ENCODE measurements around the gene ALKBH8. TPM values are rescaled to one million over a fixed set of nuclear protein-coding genes. Genes with fewer than 3 reads are reported as not detected.

ALKBH8 gene
- polyA plus RNA-seq, 2 of the 4 experiments (the other 2 are of a cell fraction): 6.5 to 10.8 TPM

DNA sequence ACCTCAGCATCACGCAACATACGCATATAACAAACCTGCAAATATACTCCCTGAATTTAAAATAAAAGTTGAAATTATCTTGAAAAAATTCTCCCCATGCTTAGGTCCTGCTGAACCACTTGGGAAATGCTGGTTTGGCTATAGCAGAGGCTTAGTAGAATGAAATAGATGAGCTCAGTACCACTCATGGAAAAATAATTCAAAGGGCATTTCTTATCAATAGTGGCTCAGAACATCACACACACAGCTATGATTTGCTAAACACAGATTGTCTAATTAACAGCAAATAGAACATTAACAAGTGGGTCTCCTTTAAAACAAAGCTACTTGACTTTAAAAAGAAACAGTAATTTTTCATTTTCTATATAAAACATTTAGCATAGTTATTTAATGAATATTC lies 46.9 kb upstream of the ALKBH8 start:
- TF ChIP-seq CHD4 (IDR thresholded peaks at IDR 0.05; ENCODE audit: borderline replicate concordance) (no peak), KDM1A (IDR thresholded peaks at IDR 0.05; ENCODE audit: low read depth) (no peak), ZNF302 (CRISPR knock-in tag; IDR thresholded peaks at IDR 0.05) (no peak), RARB (CRISPR knock-in tag; IDR thresholded peaks at IDR 0.05) (no peak), HOXB5 (CRISPR knock-in tag; IDR thresholded peaks at IDR 0.05) (no peak), JUNB (IDR thresholded peaks at IDR 0.05) (no peak), TFCP2L1 (CRISPR knock-in tag; IDR thresholded peaks at IDR 0.05) (no peak), TP53 (CRISPR knock-in tag; IDR thresholded peaks at IDR 0.05) (no peak), ZC3H11A (IDR thresholded peaks at IDR 0.05) (no peak), CHD2 (IDR thresholded peaks at IDR 0.05; ENCODE audit: low read length, partially characterized antibody) (no peak), SMC3 (IDR thresholded peaks at IDR 0.05) (no peak), RFX5 (IDR thresholded peaks at IDR 0.05) (no peak), CBX2 (IDR thresholded peaks at IDR 0.05; ENCODE audit: borderline replicate concordance, low read depth) (no peak), RNF2 (IDR thresholded peaks at IDR 0.05; ENCODE audit: borderline replicate concordance, low read depth) (no peak)
- TF ChIP-seq, protein P1, sequence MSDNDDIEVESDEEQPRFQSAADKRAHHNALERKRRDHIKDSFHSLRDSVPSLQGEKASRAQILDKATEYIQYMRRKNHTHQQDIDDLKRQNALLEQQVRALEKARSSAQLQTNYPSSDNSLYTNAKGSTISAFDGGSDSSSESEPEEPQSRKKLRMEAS (IDR thresholded peaks at IDR 0.05): no peak
- TF ChIP-seq, protein P2, sequence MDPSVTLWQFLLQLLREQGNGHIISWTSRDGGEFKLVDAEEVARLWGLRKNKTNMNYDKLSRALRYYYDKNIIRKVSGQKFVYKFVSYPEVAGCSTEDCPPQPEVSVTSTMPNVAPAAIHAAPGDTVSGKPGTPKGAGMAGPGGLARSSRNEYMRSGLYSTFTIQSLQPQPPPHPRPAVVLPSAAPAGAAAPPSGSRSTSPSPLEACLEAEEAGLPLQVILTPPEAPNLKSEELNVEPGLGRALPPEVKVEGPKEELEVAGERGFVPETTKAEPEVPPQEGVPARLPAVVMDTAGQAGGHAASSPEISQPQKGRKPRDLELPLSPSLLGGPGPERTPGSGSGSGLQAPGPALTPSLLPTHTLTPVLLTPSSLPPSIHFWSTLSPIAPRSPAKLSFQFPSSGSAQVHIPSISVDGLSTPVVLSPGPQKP (IDR thresholded peaks at IDR 0.05; ENCODE audit: low read depth, low read length): no peak
- TF ChIP-seq, protein P3, sequence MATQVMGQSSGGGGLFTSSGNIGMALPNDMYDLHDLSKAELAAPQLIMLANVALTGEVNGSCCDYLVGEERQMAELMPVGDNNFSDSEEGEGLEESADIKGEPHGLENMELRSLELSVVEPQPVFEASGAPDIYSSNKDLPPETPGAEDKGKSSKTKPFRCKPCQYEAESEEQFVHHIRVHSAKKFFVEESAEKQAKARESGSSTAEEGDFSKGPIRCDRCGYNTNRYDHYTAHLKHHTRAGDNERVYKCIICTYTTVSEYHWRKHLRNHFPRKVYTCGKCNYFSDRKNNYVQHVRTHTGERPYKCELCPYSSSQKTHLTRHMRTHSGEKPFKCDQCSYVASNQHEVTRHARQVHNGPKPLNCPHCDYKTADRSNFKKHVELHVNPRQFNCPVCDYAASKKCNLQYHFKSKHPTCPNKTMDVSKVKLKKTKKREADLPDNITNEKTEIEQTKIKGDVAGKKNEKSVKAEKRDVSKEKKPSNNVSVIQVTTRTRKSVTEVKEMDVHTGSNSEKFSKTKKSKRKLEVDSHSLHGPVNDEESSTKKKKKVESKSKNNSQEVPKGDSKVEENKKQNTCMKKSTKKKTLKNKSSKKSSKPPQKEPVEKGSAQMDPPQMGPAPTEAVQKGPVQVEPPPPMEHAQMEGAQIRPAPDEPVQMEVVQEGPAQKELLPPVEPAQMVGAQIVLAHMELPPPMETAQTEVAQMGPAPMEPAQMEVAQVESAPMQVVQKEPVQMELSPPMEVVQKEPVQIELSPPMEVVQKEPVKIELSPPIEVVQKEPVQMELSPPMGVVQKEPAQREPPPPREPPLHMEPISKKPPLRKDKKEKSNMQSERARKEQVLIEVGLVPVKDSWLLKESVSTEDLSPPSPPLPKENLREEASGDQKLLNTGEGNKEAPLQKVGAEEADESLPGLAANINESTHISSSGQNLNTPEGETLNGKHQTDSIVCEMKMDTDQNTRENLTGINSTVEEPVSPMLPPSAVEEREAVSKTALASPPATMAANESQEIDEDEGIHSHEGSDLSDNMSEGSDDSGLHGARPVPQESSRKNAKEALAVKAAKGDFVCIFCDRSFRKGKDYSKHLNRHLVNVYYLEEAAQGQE (IDR thresholded peaks at IDR 0.05): no peak
- TF ChIP-seq, protein P4, sequence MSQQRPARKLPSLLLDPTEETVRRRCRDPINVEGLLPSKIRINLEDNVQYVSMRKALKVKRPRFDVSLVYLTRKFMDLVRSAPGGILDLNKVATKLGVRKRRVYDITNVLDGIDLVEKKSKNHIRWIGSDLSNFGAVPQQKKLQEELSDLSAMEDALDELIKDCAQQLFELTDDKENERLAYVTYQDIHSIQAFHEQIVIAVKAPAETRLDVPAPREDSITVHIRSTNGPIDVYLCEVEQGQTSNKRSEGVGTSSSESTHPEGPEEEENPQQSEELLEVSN (IDR thresholded peaks at IDR 0.05; ENCODE audit: borderline replicate concordance, low read depth): no peak
- H3K27ac ChIP-seq: no peak overlapping the region
- ChIA-PET POLR2A (no interaction called here), CTCF (interaction anchor here (0.7 to 1.3 kb wide), 3 partner anchors 14 to 159 kb away, joined by 3 to 4 read pairs (median 3); no protein-coding TSS in a partner anchor)
- FAIRE-seq: no peak
- no peak overlapping the region for H3K4me3 ChIP-seq
- no peaks in the 10 kb centered on the region for H3K4me1 ChIP-seq
- no peak overlapping the region for H3K4me2 ChIP-seq
- ATAC-seq: no peak
- 95% methylated on average over 2 of the region's 2 CpGs for WGBS (ENCODE audit: missing lambda C conversion rate)
- DNase-seq (ENCODE audit: low read depth in 1 of 2, low spot score in 1 of 2): no peak
- no peaks in the 10 kb centered on the region for H3K9me3 ChIP-seq

DNA sequence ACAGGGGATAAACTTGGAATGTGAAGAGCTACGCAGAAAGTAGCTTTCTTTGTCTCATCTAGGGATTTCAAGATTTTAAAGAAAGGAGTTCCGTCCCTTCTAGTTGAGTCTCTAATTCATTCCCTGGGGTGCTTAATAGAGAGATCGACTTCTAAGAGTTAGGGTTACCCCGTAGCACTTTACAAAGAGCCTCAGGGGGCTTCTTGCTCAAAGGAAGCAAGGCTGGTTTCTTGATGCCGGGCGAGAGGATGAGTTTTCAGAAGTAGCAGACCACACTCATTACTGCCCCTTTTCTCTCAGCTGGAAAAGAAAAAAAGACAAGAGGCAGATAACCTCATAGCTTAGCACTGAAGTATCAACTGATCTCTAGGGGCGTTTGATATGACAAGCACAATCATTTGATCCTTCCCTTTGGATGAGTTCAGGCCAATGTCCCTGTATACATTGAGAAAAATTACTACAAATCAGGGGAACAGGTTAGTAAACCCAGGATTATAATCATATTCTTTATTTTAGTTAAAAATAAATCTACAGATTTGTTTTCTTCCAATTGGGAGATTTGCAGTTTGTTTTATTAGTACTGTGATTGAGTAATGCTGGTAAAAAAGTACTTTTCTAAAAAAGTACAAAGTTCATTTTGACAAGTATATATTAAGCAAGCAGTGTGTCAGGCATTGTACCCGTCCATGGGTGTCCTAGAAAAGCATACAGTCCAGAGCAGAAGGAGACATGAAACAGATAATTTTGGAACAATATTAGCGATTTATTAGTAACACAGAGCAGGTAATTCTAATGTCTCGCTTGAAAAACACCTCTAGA lies 44.1 kb upstream of the ALKBH8 start:
- Histone ChIP-seq H3K9me3 (no peaks in the 10 kb centered on the region), H3K4me2 (no peak overlapping the region), H3K4me3 (no peak overlapping the region), H3K4me1 (no peaks in the 10 kb centered on the region), H3K27ac (no peak overlapping the region)
- TF ChIP-seq RAD21 (conservative IDR thresholded peaks at IDR 0.05 in 1 of 2, IDR thresholded peaks at IDR 0.05 in 1 of 2) (no peak), RARB (CRISPR knock-in tag; IDR thresholded peaks at IDR 0.05) (no peak), ZC3H11A (IDR thresholded peaks at IDR 0.05) (no peak), HDAC2 (IDR thresholded peaks at IDR 0.05) (no peak), FOSB (CRISPR knock-in tag; IDR thresholded peaks at IDR 0.05) (no peak), RFX5 (IDR thresholded peaks at IDR 0.05) (no peak), TFCP2L1 (CRISPR knock-in tag; IDR thresholded peaks at IDR 0.05) (no peak)
- TF ChIP-seq, protein P1 (IDR thresholded peaks at IDR 0.05): no peak
- TF ChIP-seq, protein P4 (IDR thresholded peaks at IDR 0.05; ENCODE audit: borderline replicate concordance, low read depth): no peak
- TF ChIP-seq, protein P5, sequence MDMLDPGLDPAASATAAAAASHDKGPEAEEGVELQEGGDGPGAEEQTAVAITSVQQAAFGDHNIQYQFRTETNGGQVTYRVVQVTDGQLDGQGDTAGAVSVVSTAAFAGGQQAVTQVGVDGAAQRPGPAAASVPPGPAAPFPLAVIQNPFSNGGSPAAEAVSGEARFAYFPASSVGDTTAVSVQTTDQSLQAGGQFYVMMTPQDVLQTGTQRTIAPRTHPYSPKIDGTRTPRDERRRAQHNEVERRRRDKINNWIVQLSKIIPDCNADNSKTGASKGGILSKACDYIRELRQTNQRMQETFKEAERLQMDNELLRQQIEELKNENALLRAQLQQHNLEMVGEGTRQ (IDR thresholded peaks at IDR 0.05): no peak
- POLR2A ChIA-PET: no interaction called here
- CTCF ChIA-PET: interaction anchor here (0.9 to 1.7 kb wide), 5 partner anchors 10 to 79 kb away, joined by 3 to 4 read pairs (median 4); no protein-coding TSS in a partner anchor
- no peak for DNase-seq (ENCODE audit: low read depth in 1 of 2, low spot score in 1 of 2)
- 35% methylated on average over 10 of the region's 10 CpGs for WGBS (ENCODE audit: missing lambda C conversion rate)
- no peak for FAIRE-seq
- no peak for ATAC-seq
